Mesangial cell (primary cell): ENCODE data around the gene WFDC10A. TPM values are rescaled to one million over a fixed set of nuclear protein-coding genes. Genes with fewer than 3 reads are reported as not detected.

ENCODE experiments used
- total RNA-seq: library from RNA; depleted of rRNA; stranded (reverse); fragments of >200 nt; gene quantifications from 2 replicates; pipeline ENCODE4 v1.2.3, GENCODE V29; 2015

WFDC10A gene
- total RNA-seq: not detected in 2 replicates

DNA sequence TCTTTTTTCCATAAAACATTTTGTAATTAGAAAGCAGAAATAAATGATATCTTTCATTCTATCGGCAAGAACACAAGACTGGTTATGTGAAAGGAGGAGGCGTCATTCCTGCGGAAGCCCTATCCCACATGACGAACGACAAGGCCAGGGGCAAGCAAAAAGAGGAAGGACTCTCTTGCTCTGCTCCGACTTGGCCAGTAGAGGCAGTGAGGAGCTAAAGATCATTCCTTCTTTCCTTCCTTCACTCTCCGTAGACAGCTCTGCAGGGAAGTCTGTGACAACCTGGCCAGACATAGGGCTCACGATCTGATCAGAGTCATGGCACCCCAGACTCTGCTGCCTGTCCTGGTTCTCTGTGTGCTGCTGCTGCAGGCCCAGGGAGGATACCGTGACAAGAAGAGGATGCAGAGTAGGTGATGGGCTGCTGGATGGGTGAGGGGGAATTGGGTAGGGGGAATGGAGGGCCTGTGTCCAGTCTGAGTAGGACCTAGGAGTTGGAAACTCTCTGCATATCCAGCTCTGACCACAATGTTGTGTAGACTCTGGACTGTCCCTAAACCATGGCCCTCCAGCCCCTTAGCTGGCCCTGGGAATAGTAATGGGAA is at the start of gene WFDC10A:
TSS of gene WFDC10A (plus strand) at position 244 of the 605 bp plus-strand sequence. CDS start at position 319, 75 bp downstream.

DNA sequence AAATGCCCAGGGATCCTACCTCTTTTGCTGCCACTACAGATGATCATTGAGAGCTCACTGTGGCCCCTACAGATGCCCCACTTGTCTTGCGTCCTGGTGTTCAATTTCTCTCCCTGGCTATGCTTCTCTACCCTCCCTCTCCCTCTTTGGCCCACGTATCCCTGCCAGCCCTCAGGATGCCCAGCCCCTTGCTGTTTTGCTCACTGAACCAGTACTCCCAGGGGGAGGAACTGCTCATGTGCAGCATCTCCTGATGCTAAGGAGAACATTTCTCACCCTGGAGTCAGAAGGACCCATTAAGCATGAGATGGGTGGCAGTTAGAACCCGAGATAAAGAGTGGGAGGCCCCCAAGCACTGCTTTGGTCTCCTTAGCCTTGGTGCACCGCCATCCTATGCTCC is 1.6 kb downstream of the WFDC10A start, which contains the start of gene WFDC9:
TSS of gene WFDC9 (minus strand) at position 101 of the 400 bp plus-strand sequence. CDS start 21,103 bp downstream, outside the sequence.

DNA sequence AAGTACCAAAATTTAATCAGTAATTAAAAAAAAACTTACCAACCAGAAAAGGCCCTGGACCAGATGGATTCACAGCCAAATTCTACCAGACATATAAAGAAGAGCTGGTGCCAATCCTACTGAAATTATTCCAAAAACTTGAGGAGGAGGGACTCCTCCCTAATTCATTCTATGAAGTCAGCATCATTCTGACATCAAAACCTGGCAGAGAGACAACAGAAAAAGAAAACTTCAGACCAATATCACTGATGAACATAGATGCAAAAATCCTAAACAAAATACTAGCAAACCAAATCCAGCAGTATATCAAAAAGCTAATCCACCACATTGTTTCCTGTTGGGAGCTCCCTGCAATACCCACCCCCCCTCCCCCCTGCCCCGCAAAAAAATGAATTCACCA is 40.6 kb downstream of the WFDC10A start, which contains the start of gene WFDC11:
TSS of gene WFDC11 (minus strand) at position 101 of the 400 bp plus-strand sequence. CDS start 19,639 bp downstream, outside the sequence.

Other genes with a start within 250 kb of the WFDC10A start
- gene DBNDD2, start 221.4 kb upstream of the WFDC10A start, total RNA-seq: 36.2 and 36.6 TPM in 2 replicates
- 81.5 and 125 TPM in 2 replicates for gene PIGT, start 213.6 kb upstream of the WFDC10A start, total RNA-seq
- gene WFDC2, start 160.0 kb upstream of the WFDC10A start, total RNA-seq: 0.98 and 9.8 TPM in 2 replicates
- gene SPINT3, start 114.1 kb upstream of the WFDC10A start, total RNA-seq: not detected in 2 replicates
- not detected in 2 replicates for gene WFDC6, start 90.3 kb upstream of the WFDC10A start, total RNA-seq
- not detected in 2 replicates for gene EPPIN, start 82.3 kb upstream of the WFDC10A start, total RNA-seq
- not detected in 2 replicates for gene WFDC8, start 50.5 kb upstream of the WFDC10A start, total RNA-seq
- gene WFDC9, start 1.5 kb downstream of the WFDC10A start, total RNA-seq: not detected in 2 replicates
- not detected in 2 replicates for gene WFDC11, start 40.5 kb downstream of the WFDC10A start, total RNA-seq
- not detected in 2 replicates for gene WFDC13, start 72.3 kb downstream of the WFDC10A start, total RNA-seq
- gene WFDC10B, start 75.3 kb downstream of the WFDC10A start, total RNA-seq: not detected in 2 replicates
- not detected in 2 replicates for gene SPINT4, start 92.6 kb downstream of the WFDC10A start, total RNA-seq
- gene WFDC3, start 162.1 kb downstream of the WFDC10A start, total RNA-seq: 1.1 TPM in 1 of 2 replicates, not detected in the other
- 24.7 and 36.3 TPM in 2 replicates for gene DNTTIP1, start 162.2 kb downstream of the WFDC10A start, total RNA-seq
- 20.9 and 425 TPM in 2 replicates for gene UBE2C, start 182.9 kb downstream of the WFDC10A start, total RNA-seq
- gene TNNC2, start 197.6 kb downstream of the WFDC10A start, total RNA-seq: not detected in 2 replicates
- gene SNX21, start 204.1 kb downstream of the WFDC10A start, total RNA-seq: 31.1 and 40.7 TPM in 2 replicates
- gene ACOT8, start 227.7 kb downstream of the WFDC10A start, total RNA-seq: 36.0 and 46.5 TPM in 2 replicates
- gene ZSWIM3, start 227.9 kb downstream of the WFDC10A start, total RNA-seq: 2.6 and 3.5 TPM in 2 replicates